Left renal cortex interstitium (tissue), 4 donors: ENCODE results near the gene RPL39L. TPM values are rescaled to one million over a fixed set of nuclear protein-coding genes. Genes with fewer than 3 reads are reported as not detected.
A peak's percentile ranks its signal among the peaks of the same experiment; 100 is the strongest.

Experiments
- DNase-seq, 4 donors: peaks; one replicate each; pipeline ENCODE4 v3.0.0-alpha.2; 2013; ENCODE audit warnings: low read depth in 4 of 4, low spot score in 2 of 4, missing footprints in 1 of 4
- polyA plus RNA-seq, 4 donors: library from polyadenylated mRNA; unstranded; fragments of 120-200 nt; gene quantifications; one replicate each; pipeline ENCODE4 v1.2.1, GENCODE V29; 2013; ENCODE audit not compliant: insufficient read length in 4 of 4

RPL39L gene
- polyA plus RNA-seq, 4 donors: 17.3 to 27.0 (median 18.9) TPM

DNA sequence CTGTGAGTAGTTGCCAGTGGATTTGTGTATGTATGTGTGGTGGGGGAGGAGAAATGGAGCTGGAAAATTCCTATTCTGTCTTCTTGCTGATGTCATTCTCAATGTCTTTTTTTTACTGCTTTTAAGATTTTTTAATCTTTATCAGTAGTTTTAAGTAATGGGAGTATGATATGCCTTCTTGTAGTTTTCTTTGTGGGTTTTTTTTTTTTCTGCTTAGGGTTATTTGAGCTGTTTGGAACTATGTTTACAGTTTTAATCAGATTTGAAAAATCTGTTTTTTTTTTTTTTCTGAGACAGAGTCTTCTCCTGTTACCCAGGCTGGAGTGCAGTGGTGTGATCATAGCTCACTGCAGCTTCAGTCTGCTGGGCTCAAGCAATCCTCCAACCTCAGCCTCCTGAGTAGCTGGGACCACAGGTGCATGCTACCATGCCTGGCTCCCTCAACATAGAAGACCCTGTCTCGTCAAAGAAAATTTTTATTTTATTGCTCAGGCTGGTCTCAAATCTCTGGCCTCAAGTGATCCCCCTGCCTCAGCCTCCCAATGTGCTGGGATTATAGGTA lies 37.1 kb downstream of the RPL39L start:
- DNase-seq: no peak

DNA sequence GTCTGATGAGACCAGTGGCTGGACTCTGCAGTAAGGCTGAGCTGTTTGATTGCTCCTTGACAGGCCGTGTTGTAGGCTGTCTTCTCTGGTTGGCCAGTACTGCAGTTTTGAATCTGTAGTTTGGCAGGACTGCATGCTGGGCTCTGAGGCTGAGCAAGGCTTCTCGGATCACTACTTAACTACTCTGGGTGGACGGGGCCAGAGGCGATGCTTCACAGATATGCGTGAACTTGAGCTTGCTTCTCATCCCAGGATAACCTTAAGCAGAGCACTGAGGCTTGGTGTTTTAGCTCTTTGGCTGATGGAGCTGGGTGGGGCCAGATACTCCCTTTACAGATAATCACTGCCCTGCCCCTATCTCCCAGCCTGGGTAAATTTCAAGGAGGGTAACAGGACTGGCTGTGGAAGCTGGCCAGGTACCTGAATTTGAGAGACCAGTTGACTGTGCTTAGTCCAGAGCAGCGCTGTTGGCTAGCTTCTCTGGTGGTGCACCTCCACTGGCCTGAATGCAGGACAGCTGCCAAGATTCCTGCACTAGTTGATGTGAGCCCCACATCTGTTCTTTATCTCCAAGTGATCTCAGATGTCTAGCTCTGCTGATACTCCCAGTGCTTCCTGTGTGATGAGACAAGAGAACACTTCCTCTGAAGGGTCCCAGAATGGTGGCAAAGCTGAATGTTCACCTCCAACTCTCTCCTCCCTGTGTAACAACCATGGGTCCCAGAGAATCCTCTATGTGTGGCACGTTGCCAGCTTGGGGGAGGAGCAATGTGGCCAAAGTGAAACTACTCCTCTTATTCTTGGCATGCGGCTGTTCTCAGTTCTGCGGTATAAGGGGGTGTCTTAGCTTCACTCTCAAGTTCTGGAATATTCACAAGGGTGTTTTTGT lies 37.9 kb downstream of the RPL39L start:
- peak; percentile 21 to 51 (median 32) for DNase-seq

GRCh38 chr3:187098923-187099512 lies 40.3 kb downstream of the RPL39L start:
- DNase-seq: no peak

GRCh38 chr3:187093320-187093719 lies 46.0 kb downstream of the RPL39L start:
- DNase-seq: no peak

DNA sequence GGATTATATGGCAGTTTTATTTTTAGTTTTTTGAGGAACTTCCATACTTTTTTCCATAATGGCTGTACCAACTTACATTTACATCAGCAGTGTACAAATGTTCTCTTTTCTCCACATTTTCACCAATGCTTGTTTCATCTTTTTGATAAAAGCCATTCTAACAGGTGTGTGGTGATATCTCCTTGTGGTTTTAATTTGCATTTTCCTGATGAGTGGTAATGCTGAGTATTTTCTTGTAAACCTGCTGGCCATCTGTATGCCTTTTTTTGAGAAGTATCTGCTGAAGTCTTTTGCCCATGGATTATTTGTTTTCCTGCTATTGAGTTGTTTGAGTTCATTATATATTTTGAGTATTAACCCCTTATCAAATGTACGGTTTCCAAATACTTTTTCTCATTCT lies 50.6 kb downstream of the RPL39L start:
- no peak for DNase-seq

GRCh38 chr3:187086831-187087230 lies 52.5 kb downstream of the RPL39L start:
- DNase-seq: no peak

- no peak for DNase-seq
These were observed 53.4 kb downstream of the RPL39L start for GRCh38 chr3:187085933-187086332.

DNA sequence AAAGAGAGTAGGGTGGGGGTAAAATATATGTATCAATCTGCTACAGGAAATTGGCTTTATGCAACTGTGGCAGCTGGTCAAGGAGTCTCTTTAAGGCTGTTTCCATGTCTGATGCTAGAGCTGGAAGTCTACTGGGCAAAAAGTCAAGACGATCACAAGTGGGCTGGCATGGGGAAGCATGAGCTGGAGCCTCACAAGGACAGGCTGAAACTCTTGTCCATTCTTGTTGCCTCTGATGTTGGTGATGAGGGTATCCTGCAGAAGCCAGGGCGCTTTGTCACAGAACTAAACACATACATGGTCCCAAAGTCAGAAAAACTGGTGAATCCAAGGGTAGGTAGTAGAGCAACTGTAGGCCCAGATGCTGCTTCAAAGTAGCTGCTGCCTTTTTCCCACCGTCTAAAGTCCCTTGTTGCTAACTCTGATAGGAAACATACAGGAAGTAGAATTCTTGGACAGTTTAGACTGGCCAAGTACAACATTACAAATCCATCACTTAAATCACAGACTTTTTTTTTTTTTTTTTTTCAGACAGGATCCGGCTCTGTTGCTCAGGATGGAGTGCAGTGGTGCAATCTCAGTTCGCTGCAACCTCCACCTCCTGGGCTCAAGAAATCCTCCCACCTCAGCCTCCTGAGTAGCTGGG lies 54.2 kb downstream of the RPL39L start:
- no peak for DNase-seq

DNA sequence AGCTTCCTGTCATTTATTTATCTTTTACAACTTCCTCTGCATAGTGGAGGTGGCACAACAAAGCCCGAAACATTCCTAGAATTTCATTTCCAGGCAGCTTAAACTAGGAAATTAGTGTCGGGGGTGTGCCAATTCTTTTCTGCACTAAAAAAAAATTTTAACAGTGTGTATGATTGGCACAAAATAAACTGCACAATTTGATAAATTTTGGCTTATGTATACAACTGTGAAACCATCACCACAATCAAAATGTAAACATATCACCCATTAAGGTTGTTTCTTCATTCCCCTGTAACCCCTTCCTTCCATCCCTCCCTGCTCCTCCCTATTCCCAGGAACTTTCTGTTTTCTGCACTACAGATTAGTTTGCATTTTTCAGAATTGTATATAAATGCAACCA lies 54.7 kb downstream of the RPL39L start:
- no peak for DNase-seq

DNA sequence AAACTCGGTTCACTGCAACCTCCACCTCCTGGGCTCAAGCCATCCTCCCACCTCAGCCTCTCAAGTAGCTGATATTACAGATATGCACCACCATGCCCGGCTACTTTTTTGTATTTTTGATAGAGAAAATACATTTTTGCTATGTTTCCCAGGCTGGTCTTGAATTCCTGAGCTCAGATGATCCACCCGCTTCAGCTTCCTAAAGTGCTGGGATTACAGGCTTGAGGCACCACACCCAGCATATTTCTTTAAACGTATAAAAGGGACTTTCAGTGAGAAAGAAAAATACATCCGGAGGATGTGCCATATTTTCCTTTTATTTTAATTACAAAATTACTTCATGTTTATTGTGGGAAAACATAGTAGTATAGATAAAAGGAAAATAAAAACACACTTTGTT lies 55.2 kb downstream of the RPL39L start:
- DNase-seq: no peak

DNA sequence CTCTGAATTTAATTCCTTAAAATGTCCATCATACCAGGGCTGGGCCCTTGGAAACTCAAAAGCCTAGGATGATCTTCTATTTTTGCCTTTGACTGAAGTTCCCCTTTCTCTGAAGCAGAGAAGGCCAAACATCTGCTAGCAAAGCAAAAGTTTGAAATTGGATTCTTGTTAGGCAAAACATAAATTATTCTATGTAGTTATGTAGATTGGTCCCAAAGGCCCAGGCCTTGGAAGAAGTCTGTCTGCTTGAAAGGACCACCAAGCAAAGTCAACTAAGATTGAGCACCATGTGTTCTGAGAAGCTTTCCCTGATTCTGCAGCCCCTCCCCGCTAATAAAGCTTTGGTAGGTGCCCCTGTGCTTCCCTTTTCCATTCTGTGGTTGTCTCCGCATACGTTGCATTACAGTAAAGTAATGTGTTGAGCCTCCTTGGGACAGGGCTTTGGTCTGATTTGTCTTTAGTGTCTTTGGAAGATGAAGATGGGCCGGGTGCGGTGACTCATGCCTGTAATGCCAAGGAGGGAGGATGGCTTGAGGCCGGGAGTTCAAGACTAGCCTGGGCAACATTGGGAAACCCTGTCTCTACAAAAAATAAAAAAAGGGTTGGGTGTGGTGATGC lies 56.4 kb downstream of the RPL39L start:
- no peak for DNase-seq

GRCh38 chr3:187080799-187081450 lies 58.4 kb downstream of the RPL39L start:
- DNase-seq: no peak

DNA sequence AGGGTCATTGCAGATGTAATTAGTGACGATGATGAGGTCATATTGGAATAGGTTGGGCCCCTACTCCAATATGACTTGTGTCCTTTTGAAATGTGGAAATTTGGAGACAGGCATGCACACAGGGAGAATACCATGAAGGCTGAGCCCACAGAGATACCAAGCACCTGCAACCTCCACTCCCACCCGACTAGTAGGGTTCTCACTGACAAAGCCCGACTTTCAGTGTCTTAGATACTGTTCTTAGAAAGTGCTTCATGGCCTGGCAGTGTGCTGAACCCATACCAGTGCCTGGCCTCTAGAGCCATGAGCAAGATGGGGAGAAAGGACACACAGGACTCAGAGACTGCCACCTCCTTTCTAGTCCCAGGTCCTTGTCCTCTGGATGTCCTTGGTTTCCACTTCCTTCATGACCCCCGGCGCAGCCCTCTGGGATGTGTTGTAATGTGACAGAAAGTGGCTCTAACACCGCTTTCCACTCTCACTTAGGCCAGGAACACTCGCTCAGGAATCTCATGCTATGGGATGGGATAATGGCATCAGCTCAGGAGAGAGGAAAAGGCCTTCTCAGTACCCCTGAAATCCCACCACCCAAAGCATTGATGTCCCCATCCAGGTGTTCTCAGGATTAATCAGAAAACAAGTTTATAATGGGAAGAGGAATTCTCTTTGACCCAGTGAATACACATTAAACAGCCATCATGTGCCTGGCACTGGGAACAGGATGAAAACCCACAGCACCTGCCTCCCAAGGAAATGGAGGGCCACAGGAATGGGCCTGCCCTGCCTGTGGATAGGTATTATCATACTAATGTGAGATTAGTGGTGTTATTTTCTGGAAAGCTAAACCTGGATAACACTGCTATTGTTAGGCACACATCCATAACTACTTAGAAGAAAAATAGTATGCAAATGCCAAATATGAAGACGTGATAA lies 59.9 kb downstream of the RPL39L start:
- no peak for DNase-seq

DNA sequence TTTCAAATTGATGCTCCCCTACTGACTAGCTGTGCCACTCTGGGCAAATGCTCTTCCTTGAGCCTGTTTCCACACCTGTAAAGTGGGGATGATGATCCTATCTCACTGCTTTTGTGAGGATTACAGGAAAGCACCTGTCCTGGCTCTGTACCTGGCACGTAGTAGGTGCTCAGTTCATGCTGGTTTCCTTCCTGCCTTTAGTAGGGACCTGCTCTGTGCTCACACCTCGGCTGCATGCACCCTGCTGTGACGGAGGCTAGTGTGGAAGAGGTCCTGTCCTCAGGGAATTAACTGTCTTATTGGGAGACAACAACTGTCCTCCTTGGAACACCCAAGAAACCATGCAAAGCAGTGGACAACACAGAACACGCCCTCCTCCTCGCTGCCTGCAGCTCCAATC lies 61.8 kb downstream of the RPL39L start:
- DNase-seq: no peak

DNA sequence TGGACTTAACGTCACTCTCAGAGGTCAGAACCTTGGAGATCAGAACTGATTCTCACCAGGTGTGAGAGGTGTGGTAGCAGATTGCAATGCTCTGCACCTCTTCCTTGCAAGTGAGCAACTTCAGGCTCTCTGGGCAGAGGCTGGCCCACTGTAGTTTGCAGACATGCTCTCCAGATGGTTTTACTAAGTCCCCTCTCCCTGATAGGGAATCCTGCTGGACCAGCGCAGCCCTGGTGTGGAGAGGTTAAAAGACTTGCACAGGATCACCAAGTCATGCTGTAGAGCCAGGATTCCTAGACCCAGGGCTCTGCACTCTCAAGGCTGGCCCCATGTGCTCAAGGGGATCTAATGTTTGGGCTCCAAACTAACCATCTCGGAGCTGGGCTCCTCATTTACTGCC lies 62.2 kb downstream of the RPL39L start:
- no peak for DNase-seq

DNA sequence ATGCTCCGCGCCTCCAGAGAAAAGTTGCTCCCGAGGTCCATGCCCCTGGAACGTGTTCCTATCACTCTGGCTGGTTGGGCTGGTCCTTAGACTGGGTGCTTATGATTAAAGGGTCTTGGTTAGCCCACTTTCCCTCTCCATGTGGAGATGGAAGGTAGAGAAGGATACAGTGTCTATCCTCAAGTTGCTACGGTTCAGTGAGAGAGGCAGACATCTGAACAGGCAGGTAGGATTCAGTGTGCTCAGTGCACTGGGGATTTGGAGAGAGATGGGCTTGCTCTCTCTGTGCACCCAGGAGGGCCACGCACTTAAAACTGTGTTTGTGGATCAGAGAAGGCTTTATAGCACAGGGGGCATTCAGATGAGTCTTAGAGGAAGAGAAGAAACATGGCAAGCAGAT lies 63.0 kb downstream of the RPL39L start:
- DNase-seq: no peak

DNA sequence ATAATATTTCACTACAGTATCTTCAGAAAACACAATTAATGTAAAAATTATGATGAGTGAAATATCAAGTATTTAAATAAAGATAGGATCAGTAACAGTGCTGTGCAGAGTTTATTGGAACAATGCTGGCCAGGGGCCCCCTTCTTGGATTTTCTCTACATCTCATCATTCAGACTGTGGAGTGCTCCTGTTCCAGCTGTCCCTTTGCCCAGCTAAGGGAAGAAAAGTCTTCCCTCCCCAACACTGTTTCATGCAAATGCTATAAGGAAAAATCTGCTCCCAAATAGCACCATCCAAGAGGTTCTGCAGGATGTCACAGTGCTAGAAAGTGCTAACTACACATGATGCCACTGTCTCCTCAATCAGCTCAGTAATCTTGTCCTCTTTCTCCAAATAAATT lies 64.5 kb downstream of the RPL39L start:
- DNase-seq: no peak

DNA sequence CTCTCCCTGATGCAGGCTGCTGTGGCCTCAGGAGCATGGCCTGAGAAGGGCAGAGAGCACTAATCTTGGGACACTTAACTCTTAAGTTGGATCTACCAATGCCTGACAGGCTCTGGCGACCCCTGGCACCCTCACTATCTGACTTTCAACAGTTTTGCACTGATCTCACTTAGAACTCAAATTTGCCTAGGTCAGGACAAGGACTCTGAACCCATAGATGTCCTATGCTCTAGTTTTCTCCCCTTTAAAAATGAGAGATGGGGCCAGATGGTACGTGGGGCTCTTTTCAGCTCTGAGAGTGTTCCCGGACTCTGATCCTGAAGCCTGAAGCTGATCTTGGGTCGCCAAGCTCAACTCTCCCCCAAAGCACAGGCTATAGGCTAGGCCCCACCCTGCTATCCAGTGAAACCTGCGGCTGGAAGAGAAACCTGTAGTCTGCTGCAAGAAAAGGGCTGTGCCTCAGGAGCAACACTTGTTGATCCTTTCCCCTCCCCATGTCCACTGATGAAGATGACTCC lies 65.7 kb downstream of the RPL39L start:
- no peak for DNase-seq

DNA sequence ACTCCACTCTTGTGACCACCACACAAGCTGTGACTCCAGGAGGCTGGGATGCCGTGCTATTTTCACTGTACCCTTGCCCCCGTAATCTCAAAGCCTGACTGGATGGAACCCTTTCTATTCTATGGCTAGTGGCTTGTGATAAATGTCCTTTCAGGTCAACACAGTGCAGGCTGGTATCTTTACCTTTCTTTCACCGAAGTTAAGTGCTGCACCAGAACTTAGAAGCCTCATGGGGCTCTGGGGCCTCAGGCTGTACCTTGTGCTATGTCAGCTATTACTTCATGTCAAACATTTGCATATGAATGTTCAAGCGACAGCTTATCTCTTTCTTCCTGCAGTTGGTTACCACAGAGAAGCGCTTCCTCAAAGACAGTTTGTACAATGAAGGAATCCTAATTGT lies 66.8 kb downstream of the RPL39L start:
- no peak for DNase-seq
